HL-60 (cell line): ENCODE measurements around the gene U2AF2.

Experiments
- DNase-seq, 2 experiments: peaks; one replicate each; pipeline ENCODE4 v3.0.0-alpha.2; 2010 to 2020; ENCODE audit warnings: low read depth in 1 of 2, low spot score in 1 of 2
- H3K27ac ChIP-seq: fragments of 250-450 bp; sonication (Bioruptor Pico); replicated peaks from 2 replicates; pipeline ENCODE4 v1.5.1; 2020; ENCODE audit warnings: mild to moderate bottlenecking, moderate library complexity
- H3K27me3 ChIP-seq: fragments of 250-450 bp; sonication (Bioruptor Pico); 2 replicates; pipeline ENCODE4 v1.5.1; 2021; ENCODE audit warnings: mild to moderate bottlenecking, moderate library complexity; ENCODE audit not compliant: insufficient read depth, poor library complexity, severe bottlenecking
- H3K4me3 ChIP-seq: replicated peaks from 2 replicates; pipeline ENCODE4 v1.5.1; 2011; ENCODE audit warnings: mild to moderate bottlenecking, control low read depth, low read length; ENCODE audit not compliant: insufficient read depth
- CTCF ChIP-seq: IDR thresholded peaks from one replicate; pipeline ENCODE4 v1.5.1; 2011; ENCODE audit warnings: low read length, control low read depth, inconsistent platforms; ENCODE audit not compliant: insufficient read depth
- GABPA ChIP-seq: IDR thresholded peaks from 2 replicates; pipeline ENCODE4 v1.6.1; 2012; ENCODE audit warnings: low read depth
- POLR2AphosphoS5 ChIP-seq: IDR thresholded peaks from 2 replicates; pipeline ENCODE4 v1.6.1; 2012; ENCODE audit warnings: low read depth
- SPI1 ChIP-seq: IDR thresholded peaks from 2 replicates; pipeline ENCODE4 v1.6.1; 2012; ENCODE audit warnings: low read depth, mild to moderate bottlenecking, borderline replicate concordance
- TF ChIP-seq, protein P1 (sequence below): IDR thresholded peaks from 2 replicates; pipeline ENCODE4 v1.6.1; 2012; ENCODE audit warnings: low read depth; ENCODE audit not compliant: insufficient replicate concordance

U2AF2 gene

DNA sequence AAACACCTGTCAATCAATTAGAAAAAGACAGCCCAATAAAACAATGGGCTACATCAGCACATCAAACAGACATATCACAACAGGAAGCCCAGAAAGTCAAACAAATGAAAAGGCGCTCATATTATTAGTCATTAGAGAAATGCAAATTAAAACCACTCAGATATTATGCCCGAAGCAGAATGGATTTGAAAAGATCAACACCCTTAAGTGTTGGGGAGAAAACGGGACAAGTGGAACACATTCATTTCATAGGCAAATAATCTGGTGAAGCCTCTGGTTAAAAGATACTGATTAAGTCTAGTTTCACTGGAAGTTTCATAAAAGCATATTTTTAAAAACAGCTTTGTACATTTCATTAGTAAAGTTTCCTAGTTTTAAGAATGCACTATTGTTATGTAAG is 66.0 kb downstream of the U2AF2 start:
- Histone ChIP-seq H3K27me3 (no peaks in the 10 kb centered on the region), H3K27ac (no peak overlapping the region), H3K4me3 (no peak overlapping the region)
- TF ChIP-seq GABPA (no peak), CTCF (no peak), POLR2AphosphoS5 (no peak), SPI1 (no peak)
- TF ChIP-seq, protein P1, sequence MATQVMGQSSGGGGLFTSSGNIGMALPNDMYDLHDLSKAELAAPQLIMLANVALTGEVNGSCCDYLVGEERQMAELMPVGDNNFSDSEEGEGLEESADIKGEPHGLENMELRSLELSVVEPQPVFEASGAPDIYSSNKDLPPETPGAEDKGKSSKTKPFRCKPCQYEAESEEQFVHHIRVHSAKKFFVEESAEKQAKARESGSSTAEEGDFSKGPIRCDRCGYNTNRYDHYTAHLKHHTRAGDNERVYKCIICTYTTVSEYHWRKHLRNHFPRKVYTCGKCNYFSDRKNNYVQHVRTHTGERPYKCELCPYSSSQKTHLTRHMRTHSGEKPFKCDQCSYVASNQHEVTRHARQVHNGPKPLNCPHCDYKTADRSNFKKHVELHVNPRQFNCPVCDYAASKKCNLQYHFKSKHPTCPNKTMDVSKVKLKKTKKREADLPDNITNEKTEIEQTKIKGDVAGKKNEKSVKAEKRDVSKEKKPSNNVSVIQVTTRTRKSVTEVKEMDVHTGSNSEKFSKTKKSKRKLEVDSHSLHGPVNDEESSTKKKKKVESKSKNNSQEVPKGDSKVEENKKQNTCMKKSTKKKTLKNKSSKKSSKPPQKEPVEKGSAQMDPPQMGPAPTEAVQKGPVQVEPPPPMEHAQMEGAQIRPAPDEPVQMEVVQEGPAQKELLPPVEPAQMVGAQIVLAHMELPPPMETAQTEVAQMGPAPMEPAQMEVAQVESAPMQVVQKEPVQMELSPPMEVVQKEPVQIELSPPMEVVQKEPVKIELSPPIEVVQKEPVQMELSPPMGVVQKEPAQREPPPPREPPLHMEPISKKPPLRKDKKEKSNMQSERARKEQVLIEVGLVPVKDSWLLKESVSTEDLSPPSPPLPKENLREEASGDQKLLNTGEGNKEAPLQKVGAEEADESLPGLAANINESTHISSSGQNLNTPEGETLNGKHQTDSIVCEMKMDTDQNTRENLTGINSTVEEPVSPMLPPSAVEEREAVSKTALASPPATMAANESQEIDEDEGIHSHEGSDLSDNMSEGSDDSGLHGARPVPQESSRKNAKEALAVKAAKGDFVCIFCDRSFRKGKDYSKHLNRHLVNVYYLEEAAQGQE, result no peak
- DNase-seq, result no peak

DNA sequence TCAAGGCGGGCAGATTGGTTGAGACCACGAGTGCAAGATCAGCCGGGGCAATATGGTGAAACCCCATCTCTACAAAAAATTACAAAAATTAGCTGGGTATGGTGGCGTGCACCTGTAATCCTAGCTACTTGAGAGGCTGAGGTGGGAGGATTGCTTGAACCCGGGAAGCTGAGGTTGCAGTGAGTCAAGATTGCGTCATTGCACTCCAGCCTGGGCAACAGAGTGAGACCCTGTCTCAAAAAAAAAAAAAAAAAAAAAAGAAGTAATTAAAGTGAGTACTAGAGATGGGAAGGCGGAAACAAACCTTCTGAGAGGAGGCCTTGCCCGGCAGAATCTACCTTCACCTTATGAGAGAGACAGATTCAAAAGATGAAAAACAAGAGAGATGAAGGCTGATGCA is 68.7 kb downstream of the U2AF2 start:
- TF ChIP-seq SPI1 (no peak), CTCF (no peak), GABPA (no peak), POLR2AphosphoS5 (no peak)
- TF ChIP-seq, protein P1, result no peak
- no peak for DNase-seq
- no peak overlapping the region for H3K4me3 ChIP-seq
- no peak overlapping the region for H3K27ac ChIP-seq
- no peaks in the 10 kb centered on the region for H3K27me3 ChIP-seq
